ENCODE results near the gene EML2.

DNA sequence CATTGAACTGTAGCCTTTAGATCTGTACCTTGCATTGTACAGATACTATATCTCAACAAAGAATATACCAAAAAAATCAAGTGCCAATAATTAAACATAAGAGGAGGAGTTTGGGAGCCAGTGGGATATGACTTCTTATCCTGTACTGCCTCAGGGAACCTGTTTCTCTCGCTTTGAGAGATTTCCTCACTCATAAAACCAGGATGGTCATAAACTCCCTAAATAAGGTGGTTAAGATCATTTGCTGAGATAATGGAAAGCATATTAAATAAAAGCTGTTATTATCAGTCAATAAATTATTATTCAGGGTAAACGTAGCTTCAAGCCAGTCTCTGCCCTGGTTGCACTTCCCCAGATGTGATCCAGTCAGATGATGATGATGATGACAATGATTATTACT is 71.6 kb downstream of the EML2 start:
- TF ChIP-seq CTCF (IDR thresholded peaks at IDR 0.05; ENCODE audit: insufficient read depth, low read depth, low read length) (no peak), EZH2 (IDR thresholded peaks at IDR 0.05; ENCODE audit: insufficient read depth, low read length) (no peak)
